GM19395 (cell line): ENCODE data around the gene ARHGAP10.

Experiments used
- ATAC-seq: cut with Tn5 transposase; IDR thresholded peaks from one replicate; pipeline ENCODE4 v1.9.1; 2021; ENCODE audit warnings: mild to moderate bottlenecking, moderate library complexity; ENCODE audit not compliant: unreplicated experiment

ARHGAP10 gene

GRCh38 chr4:147823130-147823529 lies 91.2 kb downstream of the ARHGAP10 start:
- no peak for ATAC-seq

GRCh38 chr4:147824316-147824715 lies 92.4 kb downstream of the ARHGAP10 start:
- no peak for ATAC-seq

GRCh38 chr4:147824884-147825283 lies 93.0 kb downstream of the ARHGAP10 start:
- no peak for ATAC-seq

- ATAC-seq, result no peak
Observed at GRCh38 chr4:147825451-147826287, 93.8 kb downstream of the ARHGAP10 start.

GRCh38 chr4:147826288-147826646 lies 94.4 kb downstream of the ARHGAP10 start:
- no peak for ATAC-seq

- no peak for ATAC-seq
Observed at GRCh38 chr4:147828331-147828905, 96.5 kb downstream of the ARHGAP10 start.

- no peak for ATAC-seq
Observed at GRCh38 chr4:147829401-147830101, 97.7 kb downstream of the ARHGAP10 start.

GRCh38 chr4:147830102-147830463 lies 98.2 kb downstream of the ARHGAP10 start:
- ATAC-seq, result no peak

GRCh38 chr4:147830987-147831386 lies 99.1 kb downstream of the ARHGAP10 start:
- ATAC-seq, result no peak

- no peak for ATAC-seq
Observed at GRCh38 chr4:147831551-147832171, 99.8 kb downstream of the ARHGAP10 start.

- no peak for ATAC-seq
Observed at GRCh38 chr4:147833254-147833653, 101.4 kb downstream of the ARHGAP10 start.

GRCh38 chr4:147833741-147834140 lies 101.9 kb downstream of the ARHGAP10 start:
- ATAC-seq, result no peak

GRCh38 chr4:147834480-147834879 lies 102.6 kb downstream of the ARHGAP10 start:
- no peak for ATAC-seq

- no peak for ATAC-seq
Observed at GRCh38 chr4:147836807-147837206, 104.9 kb downstream of the ARHGAP10 start.

- no peak for ATAC-seq
Observed at GRCh38 chr4:147837435-147837834, 105.5 kb downstream of the ARHGAP10 start.

GRCh38 chr4:147837854-147838253 lies 106.0 kb downstream of the ARHGAP10 start:
- no peak for ATAC-seq

- no peak for ATAC-seq
Observed at GRCh38 chr4:147839200-147839599, 107.3 kb downstream of the ARHGAP10 start.

- no peak for ATAC-seq
Observed at GRCh38 chr4:147839663-147840062, 107.8 kb downstream of the ARHGAP10 start.

GRCh38 chr4:147840838-147841738 lies 109.2 kb downstream of the ARHGAP10 start:
- ATAC-seq, result peak; percentile 78

- ATAC-seq, result no peak
Observed at GRCh38 chr4:147842573-147842972, 110.7 kb downstream of the ARHGAP10 start.

GRCh38 chr4:147843162-147843561 lies 111.3 kb downstream of the ARHGAP10 start:
- ATAC-seq, result no peak
